PFSK-1 (cell line): ENCODE data around the gene MEGF6.

Source experiments
- FOXP2 ChIP-seq: optimal IDR thresholded peaks from 2 replicates; pipeline ENCODE3; 2011; ENCODE audit warnings: borderline replicate concordance, control low read depth, inconsistent platforms; ENCODE audit not compliant: insufficient read depth; ENCODE audit errors: extremely low read length, extremely low read depth
- POLR2AphosphoS5 ChIP-seq: IDR thresholded peaks from 2 replicates; pipeline ENCODE4 v1.6.1; 2012; ENCODE audit warnings: low read depth, mild to moderate bottlenecking, control low read depth, low read length, moderate library complexity
- SIN3A ChIP-seq: IDR thresholded peaks from 2 replicates; pipeline ENCODE4 v1.6.1; 2012; ENCODE audit warnings: mild to moderate bottlenecking, low read length, moderate library complexity, borderline replicate concordance; ENCODE audit not compliant: insufficient read depth
- TAF1 ChIP-seq: IDR thresholded peaks from 2 replicates; pipeline ENCODE4 v1.6.1; 2012; ENCODE audit warnings: low read length, control low read depth, borderline replicate concordance; ENCODE audit not compliant: insufficient read depth
- TF ChIP-seq, protein P1 (sequence below), 2 experiments: IDR thresholded peaks; 2 replicates each; pipeline versions ENCODE4 v1.6.1 to v1.8.0; 2011 to 2012; ENCODE audit warnings: low read depth in 2 of 2, low read length in 2 of 2, control low read depth in 1 of 2, inconsistent platforms in 1 of 2, mild to moderate bottlenecking in 1 of 2, moderate library complexity in 1 of 2; ENCODE audit not compliant: insufficient read depth in 1 of 2

Gene MEGF6

DNA sequence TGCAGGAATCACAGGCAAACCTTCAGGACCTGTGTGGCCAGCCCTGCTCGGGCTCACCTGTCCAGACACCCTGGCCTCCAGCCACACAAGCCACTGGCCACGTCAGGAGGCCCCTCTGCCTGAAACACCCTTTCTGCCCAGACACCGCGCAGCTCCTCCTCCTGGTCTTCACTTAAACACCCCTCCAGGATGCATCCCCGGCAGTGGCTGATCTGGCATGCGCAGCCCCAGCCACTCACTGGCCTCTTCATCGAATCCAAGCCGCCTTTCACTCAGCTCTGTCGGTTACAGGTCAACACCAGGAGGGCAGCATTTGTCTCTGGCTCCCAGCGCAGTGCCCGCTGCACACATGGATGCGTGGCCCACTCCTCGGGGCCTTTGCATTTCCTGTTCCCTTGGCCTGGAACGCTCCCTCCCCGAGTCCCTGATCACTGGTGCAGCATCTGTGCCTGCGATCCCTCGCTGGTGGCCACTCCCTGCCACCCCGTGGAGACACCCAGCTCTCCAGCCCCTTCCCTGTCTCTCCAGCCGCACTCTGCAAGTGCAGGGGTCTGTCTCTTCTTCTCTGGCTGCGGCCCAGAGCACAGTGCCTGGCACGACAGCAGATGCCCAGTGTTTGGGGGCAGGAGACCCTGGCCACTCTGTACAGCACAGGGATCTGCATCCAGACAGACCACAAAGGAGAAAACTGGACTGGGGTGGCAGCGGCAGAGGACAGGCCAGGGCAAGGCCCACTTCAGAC lies 22.9 kb upstream of the MEGF6 start:
- TF ChIP-seq FOXP2, result no peak
- no peak for TF ChIP-seq SIN3A
- TF ChIP-seq, protein P1, sequence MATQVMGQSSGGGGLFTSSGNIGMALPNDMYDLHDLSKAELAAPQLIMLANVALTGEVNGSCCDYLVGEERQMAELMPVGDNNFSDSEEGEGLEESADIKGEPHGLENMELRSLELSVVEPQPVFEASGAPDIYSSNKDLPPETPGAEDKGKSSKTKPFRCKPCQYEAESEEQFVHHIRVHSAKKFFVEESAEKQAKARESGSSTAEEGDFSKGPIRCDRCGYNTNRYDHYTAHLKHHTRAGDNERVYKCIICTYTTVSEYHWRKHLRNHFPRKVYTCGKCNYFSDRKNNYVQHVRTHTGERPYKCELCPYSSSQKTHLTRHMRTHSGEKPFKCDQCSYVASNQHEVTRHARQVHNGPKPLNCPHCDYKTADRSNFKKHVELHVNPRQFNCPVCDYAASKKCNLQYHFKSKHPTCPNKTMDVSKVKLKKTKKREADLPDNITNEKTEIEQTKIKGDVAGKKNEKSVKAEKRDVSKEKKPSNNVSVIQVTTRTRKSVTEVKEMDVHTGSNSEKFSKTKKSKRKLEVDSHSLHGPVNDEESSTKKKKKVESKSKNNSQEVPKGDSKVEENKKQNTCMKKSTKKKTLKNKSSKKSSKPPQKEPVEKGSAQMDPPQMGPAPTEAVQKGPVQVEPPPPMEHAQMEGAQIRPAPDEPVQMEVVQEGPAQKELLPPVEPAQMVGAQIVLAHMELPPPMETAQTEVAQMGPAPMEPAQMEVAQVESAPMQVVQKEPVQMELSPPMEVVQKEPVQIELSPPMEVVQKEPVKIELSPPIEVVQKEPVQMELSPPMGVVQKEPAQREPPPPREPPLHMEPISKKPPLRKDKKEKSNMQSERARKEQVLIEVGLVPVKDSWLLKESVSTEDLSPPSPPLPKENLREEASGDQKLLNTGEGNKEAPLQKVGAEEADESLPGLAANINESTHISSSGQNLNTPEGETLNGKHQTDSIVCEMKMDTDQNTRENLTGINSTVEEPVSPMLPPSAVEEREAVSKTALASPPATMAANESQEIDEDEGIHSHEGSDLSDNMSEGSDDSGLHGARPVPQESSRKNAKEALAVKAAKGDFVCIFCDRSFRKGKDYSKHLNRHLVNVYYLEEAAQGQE (IDR thresholded peaks at IDR 0.05; ENCODE audit: insufficient read depth in 1 of 2, low read depth in 2 of 2, low read length in 2 of 2), result no peak
- TF ChIP-seq TAF1, result no peak
- no peak for TF ChIP-seq POLR2AphosphoS5

DNA sequence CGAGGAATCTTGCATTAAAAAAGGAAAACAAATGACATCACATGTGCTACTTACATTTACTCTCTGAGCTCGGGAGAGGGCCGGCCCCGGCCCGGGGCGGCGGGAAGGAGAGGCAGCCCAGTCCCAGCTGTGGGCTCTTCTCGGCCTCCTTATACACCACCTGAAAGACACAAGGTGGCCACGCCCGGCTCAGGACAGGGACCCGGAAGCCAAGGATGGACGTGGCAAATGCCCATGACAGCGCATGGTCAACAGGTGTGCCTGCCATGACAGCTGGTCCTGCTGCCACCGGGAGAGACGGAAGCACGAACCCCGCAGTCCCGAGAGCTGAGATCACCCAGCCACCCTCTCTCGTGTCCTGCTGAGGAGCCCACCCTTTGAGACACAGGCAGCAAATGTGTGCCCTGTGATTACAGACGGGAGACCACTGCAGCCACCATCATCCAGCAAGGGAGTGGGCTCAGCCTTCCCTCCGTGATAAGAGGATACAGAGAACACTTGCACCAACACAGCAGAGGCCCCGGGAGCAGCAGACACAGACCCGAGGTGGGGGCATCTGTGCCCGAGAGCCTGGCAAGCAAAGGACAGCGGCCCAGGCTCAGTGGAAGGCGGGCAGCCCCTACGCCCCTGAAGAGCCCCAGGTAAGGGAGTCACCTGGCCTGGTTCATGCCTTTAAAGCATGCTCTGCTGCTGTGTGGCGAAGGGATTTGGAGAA lies 22.2 kb upstream of the MEGF6 start:
- TF ChIP-seq POLR2AphosphoS5 (no peak), FOXP2 (no peak), TAF1 (no peak), SIN3A (no peak)
- TF ChIP-seq, protein P1 (IDR thresholded peaks at IDR 0.05; ENCODE audit: insufficient read depth in 1 of 2, low read depth in 2 of 2, low read length in 2 of 2), result no peak

DNA sequence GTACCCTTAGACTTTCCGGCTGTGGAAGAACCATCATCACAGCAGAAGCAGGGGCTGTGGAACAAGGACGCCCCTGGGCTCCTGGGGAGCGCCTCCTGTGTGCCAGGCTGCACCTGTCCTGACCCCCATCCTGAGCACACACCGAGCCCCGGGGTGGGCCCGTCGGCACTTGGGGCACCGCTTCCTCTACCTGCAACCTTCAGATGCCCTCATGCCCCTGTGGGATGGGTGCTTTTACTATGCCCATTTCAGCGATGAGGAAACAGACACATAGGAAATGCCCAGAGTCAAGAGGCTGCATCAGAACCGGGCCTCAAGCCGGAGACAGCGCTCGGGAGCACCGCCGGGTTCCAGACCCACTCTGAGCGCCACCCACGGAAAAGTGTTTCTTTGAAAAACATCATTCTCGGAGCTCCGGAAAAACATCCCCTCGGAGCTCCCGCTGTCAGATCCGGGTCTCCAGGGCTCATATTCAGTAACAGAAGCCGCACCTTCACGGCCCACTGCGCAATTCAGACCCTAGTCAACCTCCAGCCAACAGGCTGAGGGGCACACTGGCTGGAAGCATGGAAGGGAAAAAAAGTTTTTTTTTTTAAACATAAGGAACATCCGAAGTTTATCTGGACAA lies 21.5 kb upstream of the MEGF6 start:
- TF ChIP-seq SIN3A, result no peak
- TF ChIP-seq POLR2AphosphoS5, result no peak
- TF ChIP-seq, protein P1 (IDR thresholded peaks at IDR 0.05; ENCODE audit: insufficient read depth in 1 of 2, low read depth in 2 of 2, low read length in 2 of 2), result no peak
- TF ChIP-seq FOXP2, result no peak
- no peak for TF ChIP-seq TAF1

DNA sequence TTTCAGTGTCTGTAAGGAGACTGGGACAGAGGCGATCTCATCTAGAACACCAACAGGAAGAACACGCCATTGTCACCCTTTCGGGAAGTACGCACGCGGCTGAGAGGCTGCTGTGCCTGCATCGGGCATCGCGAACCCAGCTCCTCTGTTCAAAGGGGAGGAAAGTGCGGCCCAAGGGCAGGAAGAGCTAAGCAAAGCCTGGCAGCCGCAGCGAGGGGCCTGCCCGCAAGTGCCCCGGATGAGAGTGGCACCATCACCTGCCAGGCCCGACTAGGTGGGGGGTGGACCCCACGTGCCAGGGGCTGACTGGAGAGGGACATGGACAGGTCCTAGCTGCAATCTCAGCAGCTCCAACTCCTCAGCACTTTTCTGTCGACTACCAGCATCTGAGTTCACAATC lies 21.0 kb upstream of the MEGF6 start:
- TF ChIP-seq TAF1 (no peak), POLR2AphosphoS5 (no peak), SIN3A (no peak), FOXP2 (no peak)
- TF ChIP-seq, protein P1 (IDR thresholded peaks at IDR 0.05; ENCODE audit: insufficient read depth in 1 of 2, low read depth in 2 of 2, low read length in 2 of 2), result no peak
